GM19468 (cell line): Measurements from ENCODE around the gene PAM.

Experiments used
- ATAC-seq: cut with Tn5 transposase; IDR thresholded peaks from one replicate; pipeline ENCODE4 v1.9.1; 2021; ENCODE audit warnings: mild to moderate bottlenecking, moderate library complexity, moderate number of reproducible peaks; ENCODE audit not compliant: unreplicated experiment; ENCODE audit errors: extremely low read depth

Gene PAM

DNA sequence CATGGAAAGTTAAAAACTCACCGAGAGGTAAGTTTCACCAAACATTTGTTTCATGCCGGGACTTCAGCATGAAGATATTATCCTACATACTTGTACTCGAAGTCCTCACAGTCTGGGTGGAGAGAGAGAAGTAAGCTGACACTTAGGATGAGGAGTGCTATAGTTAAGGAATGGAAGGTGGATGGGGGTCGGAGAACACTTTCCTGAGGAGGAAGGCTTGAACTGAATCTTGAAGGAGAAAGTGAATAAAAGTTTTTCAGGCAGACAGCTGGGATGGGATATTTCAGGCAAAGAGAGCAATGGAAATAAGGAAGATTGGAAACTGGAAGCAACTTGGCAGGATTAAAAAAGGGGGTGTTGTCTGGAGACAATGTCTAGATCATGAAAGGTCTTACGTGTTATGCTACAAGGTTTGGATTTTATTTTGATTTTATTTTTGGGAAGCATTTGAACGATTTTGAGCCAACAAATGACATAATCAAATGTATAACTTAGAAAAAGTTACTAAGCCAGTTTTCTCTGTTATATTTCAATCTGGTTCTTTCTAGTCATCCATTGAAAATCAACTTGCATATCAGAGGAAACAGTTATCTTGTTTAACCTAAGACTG is 167.1 kb downstream of the PAM start:
- no peak for ATAC-seq

DNA sequence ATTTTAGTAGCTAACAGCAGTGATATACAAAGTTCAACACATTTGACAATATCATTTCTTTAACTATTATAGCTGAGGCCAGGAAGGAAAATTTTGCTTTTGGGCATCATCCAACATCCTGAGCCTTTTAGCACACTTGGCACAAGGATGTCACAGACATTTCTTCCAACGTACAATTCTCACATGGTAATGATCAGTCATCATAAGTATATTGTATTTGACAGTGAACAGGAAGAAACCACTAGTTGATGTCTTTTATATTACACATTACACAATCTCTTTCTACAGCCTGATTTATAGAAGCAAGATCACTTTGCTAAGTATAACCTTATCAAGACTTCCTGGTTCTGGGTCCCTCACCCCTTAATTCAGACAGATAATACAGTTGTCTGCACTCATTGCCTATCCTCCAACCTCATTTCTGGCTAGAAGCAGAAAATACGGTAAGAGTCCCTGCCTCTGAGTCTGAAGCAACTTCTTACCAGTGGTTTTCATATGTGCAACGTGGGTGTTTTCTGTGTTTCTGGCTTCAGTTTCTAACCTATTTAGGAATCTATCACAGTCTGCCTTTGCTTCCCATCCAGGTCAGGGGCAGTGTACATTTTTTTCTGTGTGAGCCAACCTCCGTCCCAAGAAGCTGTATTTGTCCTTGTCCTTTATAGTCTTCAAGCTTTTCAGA is 167.8 kb downstream of the PAM start:
- ATAC-seq, result no peak

DNA sequence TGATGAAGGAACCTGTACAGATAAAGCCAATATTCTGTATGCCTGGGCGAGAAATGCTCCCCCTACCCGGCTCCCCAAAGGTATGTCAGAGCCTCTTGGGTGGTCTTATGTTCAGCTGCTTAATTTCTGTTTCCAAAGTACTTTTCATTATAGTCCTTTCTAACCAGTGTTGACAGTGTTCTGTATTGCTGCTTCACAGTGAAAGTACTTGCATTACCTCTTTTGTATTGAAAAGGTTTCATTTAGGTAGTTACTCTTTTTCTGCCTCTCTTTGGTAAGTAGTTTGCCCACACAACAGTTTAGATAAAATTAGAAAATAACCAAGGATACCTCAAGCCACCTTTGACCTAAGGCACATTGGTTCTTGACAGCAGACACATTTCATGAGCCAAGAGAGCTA is 169.9 kb downstream of the PAM start:
- peak; percentile 14 for ATAC-seq

DNA sequence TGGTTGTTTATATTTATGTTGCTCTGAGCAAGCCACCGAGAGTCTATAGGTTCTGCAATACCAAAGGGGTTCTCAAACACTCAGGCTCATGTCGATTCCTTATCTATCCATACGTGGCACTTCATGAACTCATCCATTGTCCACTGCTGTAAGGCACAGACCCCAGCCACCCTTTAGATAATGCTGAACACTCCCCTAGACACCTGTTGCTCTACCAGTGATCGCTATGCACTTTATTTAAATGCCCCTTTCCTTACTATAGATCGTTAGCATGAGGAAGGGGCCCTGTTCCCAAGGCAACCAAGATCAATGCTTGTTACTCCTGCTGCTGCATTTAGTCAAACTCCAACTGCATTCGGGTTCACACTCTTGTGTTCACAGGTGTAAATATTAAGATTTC is 171.9 kb downstream of the PAM start:
- ATAC-seq, result no peak

DNA sequence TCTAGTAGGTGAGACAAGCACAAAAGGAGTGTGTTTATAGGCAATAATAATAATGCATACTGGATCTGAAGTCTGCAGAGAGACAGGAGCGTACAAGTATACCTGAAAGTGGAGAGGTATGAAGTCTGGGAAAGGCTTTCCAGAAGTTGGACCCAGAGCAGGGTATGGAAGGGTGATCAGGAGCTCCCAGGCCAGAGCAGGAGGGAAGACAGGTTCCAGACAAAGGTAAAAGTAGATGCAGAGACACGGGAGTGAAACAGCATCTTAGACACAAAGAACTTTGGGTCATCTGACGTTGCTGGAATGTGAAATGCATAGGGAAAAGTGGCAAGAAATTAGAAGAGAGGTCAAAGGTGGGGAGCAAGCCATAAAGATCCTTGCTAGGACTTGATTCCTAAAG is 175.1 kb downstream of the PAM start:
- no peak for ATAC-seq

DNA sequence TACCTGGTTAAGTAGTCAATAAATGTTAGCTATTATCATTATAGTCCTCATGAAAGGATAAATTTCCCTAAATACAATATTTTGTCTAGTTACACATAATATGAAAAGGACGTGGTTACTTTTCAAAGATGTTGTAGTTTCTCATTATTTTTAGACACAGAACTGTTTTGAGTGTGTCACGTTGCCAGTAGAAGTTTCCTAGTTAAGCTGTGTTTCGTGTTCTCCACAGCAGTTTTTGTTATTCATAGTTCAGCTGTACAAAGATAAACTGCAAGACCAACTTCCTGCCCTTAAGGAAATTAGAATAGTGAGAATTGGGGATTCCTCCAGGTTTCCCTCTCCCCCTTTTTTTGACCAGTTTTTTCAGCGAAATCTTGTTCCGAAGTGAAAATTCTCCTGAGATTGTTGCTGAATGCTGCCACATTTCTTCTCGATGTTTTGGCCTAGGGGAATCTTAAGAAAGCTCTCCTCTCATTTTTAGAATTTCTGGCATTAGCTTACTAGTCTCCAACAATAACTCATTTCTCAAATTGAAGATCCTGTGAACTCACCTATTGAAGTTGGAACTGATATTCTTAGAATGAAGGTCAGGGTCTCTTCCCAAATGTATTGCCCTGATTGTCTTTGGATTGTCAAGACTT is 176.1 kb downstream of the PAM start:
- no peak for ATAC-seq

DNA sequence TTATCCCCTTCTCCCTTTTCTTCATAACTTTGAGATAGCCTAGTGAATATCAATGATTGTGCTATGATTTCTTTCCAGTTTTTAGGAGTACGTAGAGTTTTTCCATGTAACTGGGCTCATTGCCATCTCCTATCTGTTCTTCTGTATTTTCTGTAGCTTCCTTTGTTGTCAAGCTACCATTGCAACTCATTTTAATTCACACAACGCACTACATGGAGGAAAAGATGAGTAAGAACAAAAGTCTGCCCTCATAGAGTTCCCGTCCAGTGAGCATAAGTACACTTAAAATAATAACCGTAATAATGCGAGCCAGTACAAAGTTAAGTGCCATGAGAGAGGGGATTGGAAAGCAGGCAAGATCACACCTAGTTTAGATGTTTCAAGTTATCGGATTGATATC is 177.7 kb downstream of the PAM start:
- ATAC-seq, result no peak

DNA sequence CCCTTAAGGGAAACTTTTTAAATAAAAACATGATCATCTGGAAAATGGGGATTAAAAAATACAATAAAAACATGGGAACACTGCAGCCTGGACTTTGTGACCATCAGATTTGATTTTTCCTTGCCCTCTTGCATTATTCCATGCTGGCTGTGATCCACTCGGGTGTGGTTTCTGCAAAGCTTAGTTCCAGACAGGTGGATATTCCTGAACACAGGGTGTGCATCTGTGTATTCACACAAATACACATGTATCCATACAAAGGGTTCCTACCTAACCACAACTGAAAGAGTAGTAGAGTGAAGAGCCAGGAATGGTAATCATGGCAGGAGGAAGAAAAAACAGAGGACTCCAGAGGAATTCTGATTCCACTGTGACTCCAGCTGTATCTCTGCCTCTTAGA is 178.2 kb downstream of the PAM start:
- ATAC-seq, result no peak

DNA sequence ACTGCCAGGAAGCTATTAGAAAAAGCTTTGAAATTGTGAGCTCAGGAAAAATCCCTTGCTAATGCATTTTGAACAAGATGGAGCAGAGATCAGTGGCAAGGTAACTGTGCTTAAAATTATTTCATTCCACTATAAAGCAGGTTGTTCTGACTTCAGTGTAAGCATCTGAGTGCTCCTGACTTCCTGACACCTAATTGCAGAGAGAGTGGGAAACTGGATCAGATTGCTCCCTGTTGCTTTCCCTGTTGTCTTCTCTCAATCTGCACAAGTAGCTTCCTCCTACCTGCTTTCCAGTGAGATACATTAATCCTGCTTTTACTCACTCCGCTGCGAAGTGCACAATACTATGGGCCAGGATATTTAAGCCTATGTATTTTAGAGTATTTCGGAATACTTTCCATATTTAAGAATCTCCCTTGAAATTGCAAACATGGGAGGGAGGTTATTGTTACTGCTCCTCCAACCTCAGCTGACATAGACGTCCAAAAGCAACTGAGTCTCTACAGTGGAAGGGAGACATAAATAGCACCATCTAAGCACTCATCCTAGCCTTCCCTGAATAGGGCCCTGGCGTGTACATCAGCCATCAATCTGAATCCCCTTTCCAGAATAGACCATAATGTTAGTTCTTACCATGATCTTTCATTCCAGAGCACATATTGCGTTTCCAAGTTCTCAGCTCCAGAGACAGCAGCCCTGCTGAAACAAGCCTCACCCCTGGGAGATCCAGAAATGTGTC is 178.8 kb downstream of the PAM start:
- ATAC-seq, result no peak

DNA sequence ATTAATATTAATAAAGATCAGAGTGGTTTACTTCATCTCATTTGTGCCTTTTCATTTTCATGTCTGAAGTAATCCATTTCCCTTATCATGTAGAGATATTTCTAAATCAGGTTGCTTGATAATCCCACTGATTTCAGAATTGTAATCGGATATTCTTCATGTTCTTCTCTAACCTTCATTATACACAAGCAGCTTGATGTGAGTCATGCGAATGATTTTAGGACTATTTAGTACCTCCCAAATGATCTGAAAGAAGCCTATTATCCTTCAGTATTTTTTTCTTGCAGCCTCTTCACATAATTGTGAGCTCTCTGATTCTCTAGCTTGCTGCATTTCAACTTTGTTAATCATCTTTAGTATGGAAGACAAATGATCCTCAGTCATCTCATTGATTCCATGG is 182.8 kb downstream of the PAM start:
- ATAC-seq, result no peak

DNA sequence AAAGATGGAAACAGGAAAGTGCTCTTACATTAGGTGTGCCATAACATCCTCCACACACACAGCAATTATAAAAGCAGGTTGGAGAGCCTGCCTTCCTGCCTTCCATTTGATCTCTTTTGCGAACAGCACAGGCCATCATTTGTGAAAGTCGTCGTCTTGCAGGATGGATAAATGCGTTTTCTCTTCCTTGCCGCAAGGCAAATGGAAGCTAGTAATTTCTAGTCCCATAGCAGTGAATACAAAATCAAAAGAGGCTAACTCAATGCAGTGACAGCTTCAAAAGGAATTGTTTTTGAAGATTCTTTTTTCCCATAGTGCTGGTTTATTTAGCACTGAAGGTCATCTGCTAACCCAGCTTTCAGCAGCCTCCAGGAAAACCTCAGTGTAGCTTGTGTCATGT is 186.0 kb downstream of the PAM start:
- no peak for ATAC-seq

DNA sequence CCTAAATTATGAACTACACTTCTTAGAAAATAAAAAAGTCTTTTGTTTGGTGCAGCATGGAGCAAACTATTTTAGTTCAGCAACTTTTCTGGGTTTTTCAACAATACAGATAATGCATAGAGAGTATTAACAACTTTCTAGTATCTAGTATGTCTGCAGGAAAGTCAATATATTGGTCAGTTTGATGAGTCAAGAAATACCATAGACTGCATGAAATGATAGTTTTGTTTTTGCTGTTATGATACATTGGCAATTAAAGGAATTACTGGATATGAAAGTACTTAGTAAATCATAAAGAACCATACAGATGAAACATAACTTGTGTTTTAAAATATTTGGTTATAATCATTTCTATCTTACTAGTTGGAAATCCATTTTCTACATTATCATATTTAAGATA is 191.3 kb downstream of the PAM start:
- no peak for ATAC-seq

DNA sequence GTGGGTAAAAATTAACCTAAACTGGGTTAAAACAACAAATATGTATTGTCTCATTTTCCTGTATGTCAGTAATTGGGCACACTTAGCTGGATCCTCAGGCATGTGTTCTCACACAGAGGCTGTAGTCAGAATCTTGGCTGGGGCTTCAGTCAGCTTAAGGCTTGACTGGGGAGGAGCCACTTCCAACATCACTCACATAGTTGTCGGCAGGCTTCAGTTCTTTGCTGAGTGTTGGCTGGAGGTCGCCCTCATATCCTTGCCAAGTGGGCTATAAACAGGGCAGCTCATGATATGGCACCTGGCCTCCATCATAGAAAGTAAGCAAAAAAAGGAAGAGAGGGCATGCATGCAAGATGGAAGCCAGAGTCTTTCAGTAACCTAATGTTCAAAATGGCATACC is 191.9 kb downstream of the PAM start:
- no peak for ATAC-seq

DNA sequence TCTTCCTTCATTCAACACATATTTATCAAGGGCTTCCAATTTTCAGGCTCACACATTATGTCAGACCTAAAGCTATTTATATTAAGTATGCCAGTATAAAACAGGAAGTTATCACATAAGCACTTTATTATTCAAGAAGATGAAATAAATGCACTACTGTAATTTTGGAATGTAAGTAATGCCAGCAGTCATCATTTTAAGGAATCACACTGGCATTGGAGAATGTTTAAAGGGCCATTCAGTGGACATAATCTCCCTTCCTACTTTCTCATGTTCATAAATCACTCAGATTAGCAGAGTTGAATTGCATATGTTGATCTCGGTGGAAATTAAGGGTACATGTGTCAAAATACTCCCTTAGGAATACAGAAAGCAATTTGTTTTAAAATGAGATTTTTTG is 200.4 kb downstream of the PAM start:
- ATAC-seq, result no peak

DNA sequence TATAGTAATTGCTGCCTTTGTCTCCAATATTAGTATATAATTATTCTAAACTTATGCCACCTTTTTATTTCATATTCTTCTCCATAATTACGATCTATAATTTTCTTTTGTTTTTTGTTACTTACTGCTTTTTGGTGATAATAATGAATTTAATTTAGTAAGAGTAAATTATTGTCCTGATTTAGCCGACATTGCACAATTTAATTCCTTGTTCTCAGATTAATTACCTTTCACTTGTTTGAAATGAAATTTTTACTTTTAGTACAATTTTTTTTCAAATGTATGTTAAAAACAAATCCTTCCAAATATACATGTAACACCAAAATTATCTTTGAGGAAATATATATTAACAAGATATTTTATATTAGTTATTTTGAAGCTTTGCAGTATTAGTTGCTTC is 201.5 kb downstream of the PAM start:
- ATAC-seq, result no peak

DNA sequence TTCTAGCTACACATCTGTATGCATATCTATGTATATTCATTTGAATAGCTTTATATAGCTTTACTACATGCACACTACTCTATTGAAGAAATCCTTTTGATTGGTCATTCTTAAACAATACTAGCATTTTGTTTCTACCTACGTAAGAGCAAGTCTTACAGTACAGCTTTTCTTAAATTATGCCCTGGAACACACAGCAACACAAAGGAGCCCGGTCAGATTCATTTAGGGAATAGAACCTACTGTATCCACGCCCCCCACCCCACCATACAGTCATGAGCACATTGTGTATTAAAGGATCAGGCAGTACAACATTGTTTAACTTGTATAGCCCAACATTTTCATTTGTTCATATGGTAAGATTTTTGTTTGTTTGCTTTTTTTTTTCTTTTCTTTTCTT is 202.0 kb downstream of the PAM start:
- ATAC-seq, result no peak

DNA sequence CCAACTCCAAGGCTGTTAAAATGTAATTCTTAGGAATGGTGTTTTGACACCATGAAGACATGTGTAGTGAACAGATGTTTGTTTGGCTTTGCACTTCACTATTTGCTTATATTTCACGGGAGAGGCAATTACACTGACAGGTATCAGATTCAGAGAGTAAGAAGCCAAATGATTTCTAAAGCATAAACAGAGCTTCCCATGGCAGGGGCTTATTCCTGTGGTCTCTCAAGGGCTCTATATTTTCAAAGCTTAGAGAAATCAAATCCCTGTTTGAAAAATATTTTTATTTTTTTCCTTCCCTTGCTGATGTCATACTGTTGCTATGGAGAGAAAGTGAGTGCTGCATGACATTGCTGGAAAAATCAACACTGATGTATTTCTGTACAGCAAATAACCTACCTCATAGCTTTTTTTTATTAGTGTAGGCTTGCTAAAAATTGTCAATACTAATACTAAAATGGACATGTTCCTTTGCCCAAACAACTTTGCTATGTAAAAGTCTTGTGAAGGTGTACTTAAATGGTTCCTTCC is 203.4 kb downstream of the PAM start:
- no peak for ATAC-seq

DNA sequence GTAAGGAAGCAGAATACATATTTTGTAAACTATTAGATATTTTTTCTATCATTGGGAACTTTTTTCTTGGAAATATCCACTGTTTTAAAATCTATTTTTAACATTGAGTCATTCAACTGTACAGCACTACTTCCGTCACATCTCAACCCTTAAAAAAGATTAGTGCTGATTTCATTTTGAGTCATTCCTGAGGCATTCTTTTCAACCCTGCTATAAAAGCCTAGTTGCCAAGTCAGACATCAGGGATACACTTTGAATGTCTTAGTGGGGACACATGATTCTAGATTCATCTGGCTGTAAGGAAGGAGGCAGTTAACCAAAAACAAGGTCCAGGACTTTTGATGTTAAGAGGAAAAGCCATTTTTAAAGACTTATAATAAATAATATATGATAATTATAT is 203.9 kb downstream of the PAM start:
- ATAC-seq, result no peak

DNA sequence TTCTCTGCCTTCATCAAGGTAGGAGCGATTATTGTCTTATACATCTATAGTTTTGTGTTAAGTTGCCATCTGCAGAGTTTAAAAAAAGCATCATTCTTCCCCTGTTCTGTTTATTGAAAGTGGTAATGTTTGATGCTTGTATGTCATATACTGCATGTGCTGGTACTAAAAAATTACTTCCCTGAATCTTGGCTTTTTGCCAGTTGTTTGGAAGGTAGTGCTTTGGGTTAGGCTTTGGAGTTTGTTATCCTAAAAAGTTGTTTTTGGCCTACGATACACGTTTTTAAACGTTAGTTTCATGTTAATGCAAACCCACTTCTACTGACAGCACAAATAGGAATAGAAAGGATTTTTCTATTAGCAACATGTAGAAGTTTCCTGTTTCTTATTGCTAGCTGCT is 206.6 kb downstream of the PAM start:
- ATAC-seq, result no peak

DNA sequence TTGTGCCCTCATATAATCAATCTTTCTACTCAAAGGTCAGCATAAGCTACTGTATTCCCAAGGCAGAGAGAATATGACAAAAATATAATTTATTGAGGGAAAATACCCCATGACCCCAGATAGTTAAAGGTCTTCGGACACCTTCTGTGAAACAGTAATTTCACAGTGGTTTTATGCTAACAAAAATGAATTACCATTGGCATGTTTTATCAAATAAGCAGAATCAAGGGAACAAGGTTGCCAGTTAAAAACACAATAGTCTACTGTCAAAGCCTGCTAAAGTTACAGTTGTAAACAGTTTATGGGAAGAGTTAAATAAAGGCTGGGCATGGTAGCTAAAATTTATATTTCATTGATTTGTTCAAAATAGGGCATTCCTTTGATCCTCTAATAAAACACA is 210.5 kb downstream of the PAM start:
- ATAC-seq, result no peak

DNA sequence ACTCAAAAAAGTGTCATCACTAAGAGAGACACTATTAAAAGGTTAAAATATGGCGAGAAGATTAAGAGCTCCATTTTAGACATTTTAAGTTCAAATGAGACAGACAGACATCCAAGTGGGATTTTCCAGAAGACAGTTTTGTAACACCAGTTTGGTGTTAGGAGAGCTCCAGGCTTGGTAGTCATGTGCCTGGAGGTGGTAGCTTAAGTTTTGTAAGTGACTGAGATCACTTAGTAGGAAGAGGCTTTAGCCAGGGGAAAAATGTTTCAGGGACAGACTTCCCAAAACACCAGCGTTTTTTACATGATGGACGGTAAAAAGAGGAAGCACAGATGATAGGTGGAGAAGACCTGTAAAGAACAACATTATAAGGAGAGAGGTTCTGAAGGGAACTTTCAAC is 214.5 kb downstream of the PAM start:
- no peak for ATAC-seq
